Amniotic stem cell (primary cell): Measurements from ENCODE around the gene ADARB2.

Experiments
- DNase-seq: peaks from one replicate; lab custom pipeline; 2025; lab: John Stamatoyannopoulos, UW

The ADARB2 gene

GRCh38 chr10:1495915-1496517, 241.3 kb downstream of the ADARB2 start:
- no peak for DNase-seq

DNA sequence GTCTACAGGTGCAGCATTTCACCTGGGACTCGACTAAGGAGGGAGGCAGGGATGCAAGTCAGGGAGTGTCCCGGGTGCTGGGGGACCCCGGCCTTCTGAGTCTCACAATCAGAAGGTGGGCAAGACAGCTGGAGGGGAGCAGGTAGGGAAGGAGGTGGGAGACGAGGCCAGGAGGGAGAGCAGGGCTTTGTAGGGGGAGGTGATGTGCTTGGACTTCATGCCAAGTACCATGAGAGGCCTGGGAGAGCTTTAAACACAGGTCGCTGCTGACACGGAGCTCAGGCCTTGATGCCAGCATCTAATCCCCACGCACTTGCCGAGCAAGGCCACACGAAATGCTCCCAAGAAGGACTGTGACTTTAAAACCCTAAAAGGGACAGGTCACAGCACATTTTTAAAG, 244.7 kb downstream of the ADARB2 start:
- no peak for DNase-seq

GRCh38 chr10:1491901-1492300, 245.4 kb downstream of the ADARB2 start:
- no peak for DNase-seq

DNA sequence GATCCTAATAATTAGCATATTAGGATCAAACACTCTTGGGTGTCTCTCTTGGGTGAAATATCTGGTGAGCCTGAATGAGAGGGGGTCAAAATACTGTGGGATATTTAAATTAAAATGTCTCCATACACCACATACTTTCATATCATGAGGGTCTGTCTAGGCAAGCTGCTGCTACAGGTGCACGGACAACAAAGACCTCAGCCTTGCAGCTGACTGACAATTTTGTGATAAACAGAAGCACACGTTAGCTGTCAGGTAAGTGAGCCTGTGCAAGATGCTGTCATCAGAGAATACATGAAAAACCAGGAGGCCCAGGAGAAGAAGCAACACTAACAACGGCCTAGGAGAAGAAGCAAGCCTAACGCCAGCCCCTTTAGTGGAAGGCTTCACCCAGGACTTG, 247.5 kb downstream of the ADARB2 start:
- no peak for DNase-seq

DNA sequence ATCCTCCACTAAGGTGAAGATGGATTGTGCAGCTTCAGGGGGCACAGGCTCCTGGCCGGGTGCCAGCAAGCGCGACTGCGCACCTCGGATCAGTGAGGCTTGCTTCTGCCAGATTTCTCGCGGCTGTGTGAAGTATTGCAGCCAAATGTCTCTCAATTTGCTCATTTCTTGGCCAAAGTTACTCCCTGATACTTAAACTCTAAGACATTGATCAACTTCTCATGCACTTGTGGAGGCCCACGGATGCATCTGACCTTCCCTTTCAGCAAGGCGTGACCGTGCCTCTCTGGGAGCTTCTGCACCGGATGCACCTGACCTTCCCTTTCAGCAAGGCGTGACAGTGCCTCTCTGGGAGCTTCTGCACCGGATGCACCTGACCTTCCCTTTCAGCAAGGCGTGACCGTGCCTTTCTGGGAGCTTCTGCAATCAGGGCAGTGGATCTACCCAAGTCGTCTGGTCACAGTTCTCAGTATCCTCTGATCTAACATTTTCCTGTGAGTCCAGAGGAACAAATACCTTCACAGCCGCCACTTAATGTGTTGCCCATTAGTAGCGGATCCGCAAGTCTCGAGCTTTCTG, 248.3 kb downstream of the ADARB2 start:
- DNase-seq = no peak

DNA sequence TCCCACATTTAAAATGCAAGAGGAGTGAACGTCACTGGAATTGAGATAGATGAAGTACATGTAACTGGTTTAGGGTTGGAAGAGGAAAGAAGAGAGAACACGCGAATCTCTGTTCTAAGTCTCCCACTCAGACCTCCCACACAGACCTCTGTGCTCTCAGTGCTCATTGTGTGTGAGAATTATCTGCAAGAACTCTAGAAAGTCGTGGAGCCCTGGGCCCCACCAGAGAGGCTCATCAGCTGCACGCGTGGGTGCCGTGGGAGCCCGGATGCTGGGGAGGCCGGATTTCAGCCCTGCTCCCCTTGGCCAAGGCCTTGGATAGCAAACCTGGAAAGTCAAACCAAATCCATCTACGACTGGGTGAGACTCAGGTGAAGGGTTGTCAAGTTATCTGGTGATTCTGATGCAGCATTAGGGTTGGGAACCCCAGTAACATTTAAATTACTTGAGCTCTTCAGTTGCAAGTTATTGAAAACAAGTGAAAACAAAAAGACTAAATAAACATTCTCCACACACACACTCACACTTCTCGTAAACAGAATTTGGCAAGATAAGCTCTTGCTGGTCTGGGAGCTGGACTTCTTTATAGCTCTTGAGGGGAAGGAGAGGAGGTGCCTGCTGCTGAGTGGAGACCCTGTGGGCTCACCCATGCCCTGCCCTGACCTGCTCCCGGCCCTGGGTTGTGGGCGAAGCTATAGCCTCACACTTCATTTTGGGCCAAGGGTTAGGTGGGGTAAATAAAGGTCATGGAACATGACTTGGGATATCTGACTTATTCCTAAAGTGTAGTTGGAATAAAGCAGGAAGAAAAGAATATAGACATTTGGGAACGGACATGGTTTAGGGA, 250.3 kb downstream of the ADARB2 start:
- DNase-seq = no peak

- DNase-seq = no peak
These were observed 252.0 kb downstream of the ADARB2 start for GRCh38 chr10:1485357-1485756.

- DNase-seq = no peak
These were observed 253.5 kb downstream of the ADARB2 start for GRCh38 chr10:1483826-1484225.

- no peak for DNase-seq
These were observed 254.1 kb downstream of the ADARB2 start for GRCh38 chr10:1483246-1483645.

- DNase-seq = no peak
These were observed 259.7 kb downstream of the ADARB2 start for GRCh38 chr10:1477578-1477977.

DNA sequence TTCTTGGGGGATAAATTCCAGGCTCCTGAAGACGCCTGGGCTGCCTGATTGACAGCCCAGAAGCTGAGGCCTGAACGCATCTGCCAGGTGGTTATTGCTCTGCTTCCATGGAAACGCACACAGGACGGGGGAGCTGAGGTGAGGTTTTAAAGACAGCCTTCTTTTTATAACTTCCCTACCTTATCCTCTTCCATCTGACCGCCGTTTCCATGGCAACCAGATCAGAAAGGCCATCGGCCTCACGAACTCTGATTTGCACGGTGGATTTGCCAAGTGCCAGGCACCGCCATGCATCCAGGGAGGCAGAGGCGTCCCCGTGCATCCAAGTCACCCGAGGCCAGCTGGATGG, 260.9 kb downstream of the ADARB2 start:
- DNase-seq = no peak

DNA sequence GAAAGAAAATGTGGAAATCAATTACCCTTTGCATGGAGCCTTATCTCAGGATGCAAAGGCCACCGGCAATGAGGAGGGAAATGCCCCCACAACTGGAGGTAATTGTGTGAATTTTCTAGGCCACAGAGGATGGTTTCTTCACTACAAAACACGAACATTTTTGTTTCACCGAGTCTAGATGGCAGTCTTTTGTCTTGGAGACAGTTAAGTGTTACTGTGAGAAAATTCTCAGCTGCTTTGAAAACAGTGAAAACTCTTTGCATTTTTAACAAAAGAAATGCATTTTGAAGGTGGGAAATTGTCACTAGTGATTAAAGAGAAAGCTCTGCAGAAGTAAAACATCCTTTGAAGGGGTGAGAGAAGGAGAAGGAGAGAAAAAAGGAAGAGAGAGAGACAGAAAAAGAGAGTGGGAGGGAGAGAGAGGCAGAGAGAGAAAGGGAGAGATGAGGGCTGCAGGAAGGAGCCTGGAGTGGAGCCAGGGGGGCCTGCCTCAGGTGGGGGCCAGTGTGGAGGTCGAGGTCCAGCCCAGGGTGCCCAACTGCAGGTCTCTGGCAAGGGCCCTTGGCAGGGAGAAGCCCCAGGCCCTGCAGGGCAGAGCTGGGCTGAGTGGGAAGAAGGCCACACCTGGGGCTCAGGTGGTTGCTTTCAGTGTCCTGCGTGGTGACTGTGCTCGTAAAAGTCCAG, 261.4 kb downstream of the ADARB2 start:
- DNase-seq = no peak

- no peak for DNase-seq
These were observed 262.2 kb downstream of the ADARB2 start for GRCh38 chr10:1475098-1475591.

- no peak for DNase-seq
These were observed 262.8 kb downstream of the ADARB2 start for GRCh38 chr10:1474376-1475097.

DNA sequence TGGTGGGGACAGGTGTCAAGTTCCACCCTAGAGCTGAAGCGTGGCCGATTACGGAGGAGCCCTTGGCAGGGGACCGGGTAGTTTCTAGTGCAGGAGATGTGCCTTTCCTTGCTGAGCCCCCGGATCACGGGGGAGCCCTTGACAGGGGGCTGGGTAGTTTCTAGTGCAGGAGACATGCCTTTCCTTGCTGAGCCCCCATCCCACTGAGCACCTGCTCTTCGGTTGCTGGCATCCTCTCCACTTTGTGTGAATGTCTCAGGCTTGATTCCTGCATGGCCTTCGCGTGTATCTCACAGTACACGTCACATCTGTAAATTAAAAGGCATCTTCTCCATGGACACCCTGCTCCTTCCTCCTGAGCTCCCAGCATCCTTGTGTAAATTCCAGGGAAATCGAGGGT, 263.5 kb downstream of the ADARB2 start:
- DNase-seq = no peak

DNA sequence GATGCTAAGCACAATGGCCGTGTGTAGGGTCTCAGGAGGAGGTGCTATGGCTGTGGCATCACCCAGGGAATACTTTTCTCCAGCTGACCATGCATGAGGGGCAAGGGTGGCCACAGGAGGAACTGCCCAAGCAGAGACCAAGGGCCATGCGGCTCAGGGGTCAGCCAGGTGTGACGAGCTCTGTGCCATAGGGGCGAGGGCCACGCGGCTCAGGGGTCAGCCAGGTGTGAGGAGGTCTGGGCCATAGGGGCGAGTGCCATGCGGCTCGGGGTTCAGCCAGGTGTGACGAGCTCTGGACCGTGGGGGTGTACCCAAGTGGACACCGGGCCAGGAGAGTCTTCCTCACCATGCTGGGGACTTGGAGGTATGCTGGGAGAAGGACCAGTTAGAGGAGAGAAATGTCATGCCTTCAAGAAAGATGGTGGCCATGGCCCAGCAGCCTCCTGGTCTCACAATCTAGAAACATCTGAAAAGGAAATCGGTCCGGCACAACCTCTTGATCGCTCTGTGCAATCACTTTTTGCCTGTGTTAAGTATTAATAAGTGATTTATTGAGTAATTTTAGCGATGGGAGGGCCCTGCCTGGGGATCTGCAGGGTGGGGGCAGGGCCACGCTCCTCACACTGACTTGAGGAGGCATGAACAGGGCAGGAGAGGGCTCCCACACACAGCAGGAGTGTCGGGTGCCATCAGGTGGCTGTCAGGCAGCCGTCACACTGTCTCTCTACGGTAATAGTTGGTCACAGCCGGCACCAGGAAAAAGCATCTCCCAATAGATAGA, 265.0 kb downstream of the ADARB2 start:
- no peak for DNase-seq

DNA sequence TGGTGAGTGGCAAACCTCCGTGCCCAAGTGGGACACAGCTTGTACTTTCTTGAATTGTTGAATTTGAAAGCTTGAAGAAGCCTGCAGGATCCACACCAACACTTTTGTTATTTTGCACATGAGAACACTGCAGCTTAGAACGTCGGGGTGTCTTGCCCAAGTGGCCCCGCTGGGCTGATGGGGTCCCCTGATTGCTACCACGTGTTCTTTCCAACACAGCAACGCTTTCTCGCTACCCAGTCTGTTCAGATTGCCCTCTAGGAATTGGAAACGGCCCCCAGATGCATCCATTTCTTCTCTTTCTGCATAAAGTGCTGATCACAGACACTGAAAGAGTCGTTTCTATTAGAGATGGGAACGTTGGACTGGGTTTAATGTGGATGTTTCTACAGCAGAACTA, 268.5 kb downstream of the ADARB2 start:
- DNase-seq = no peak

- no peak for DNase-seq
These were observed 269.8 kb downstream of the ADARB2 start for GRCh38 chr10:1467334-1468076.

DNA sequence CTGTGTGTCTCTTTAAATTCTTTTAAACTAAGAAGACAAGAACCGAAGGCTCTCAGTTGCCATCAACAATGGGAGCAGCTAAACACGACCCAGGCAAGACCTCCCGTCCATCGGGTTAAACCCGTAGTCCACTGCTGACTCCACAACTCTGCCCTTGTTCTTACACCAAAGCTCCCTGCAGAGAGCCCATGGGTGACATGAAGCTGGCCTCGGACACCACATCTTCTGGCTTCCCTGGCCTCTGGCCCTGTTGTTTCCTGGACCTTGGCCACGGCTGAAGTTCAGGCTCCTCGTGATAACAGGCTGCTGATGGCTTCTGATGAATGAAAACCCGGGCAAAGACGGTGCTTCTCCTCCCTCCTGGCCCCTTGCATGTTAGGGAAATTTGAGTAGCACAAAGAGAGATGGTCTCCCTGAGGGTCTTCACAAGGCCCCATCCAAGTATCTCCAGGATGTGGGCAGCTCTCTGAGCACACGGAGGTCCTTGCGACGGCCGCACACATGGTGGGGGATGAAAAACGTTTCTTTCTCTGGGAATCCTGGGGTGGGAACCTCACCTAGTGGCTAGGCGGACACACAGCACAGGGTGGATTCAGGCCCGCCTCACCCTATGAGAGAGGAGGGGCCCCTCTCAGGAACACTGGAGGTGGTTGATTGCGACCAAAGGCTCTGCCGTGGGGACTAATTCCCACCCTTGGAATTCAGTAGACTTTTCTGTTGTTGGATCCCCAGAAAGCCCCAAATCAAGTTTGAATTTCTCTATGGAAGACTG, 271.1 kb downstream of the ADARB2 start:
- DNase-seq = no peak

GRCh38 chr10:1465418-1465911, 271.9 kb downstream of the ADARB2 start:
- no peak for DNase-seq
